ENCODE data around the gene NUBPL. TPM values are rescaled to one million over a fixed set of nuclear protein-coding genes. Genes with fewer than 3 reads are reported as not detected.
"Not testable (repeated sequence)": the region's sequence is repeated elsewhere in the genome, so short reads cannot be mapped to it uniquely, and the experiment has no call there.

NUBPL gene
- total RNA-seq, 4 donors from 2014 or later = 1.9 to 45.2 (median 11.6) TPM

- no peak overlapping the region for H3K4me3 ChIP-seq
These were observed 185.1 kb downstream of the NUBPL start for GRCh38 chr14:31746326-31746725.

GRCh38 chr14:31749275-31749674 is 188.1 kb downstream of the NUBPL start:
- TF ChIP-seq POLR2A (IDR thresholded peaks at IDR 0.05) (no peak), CTCF (IDR thresholded peaks at IDR 0.05) (no peak), POLR2AphosphoS5 (IDR thresholded peaks at IDR 0.05) (no peak), EP300 (IDR thresholded peaks at IDR 0.05; ENCODE audit: low read depth) (no peak)
- H3K27me3 ChIP-seq = no peaks in the 10 kb centered on the region
- no peak overlapping the region for H3K4me3 ChIP-seq
- no peak for DNase-seq
- 95 to 96% methylated on average over 3 of the region's 3 CpGs for WGBS, 2 donors (ENCODE audit: low coverage in 1 of 2)
- in situ Hi-C loops (cut with MboI; ENCODE audit: low pct_ligation_motif_present in 1 of 4, low pct_unique_long_range_greater_than_20kb in 1 of 4, low sequenced_read_pairs in 3 of 4) (no loop called here), intact Hi-C loops (cut with DNase I; ENCODE audit: low total_unique reads) (no loop called here)
- no peak overlapping the region for H3K27ac ChIP-seq
- peaks cover 29 to 33% of the 10 kb centered on the region in 2 donors for H3K9me3 ChIP-seq
- peaks cover 0 to 3% (median 0%) of the 10 kb centered on the region in 4 donors for H3K36me3 ChIP-seq
- H3K4me1 ChIP-seq = peaks cover 0 to 15% (median 2%) of the 10 kb centered on the region in 4 donors

More at GRCh38 chr14:31746326-31746725, 185.1 kb downstream of the NUBPL start:
- intact Hi-C loops (cut with DNase I; ENCODE audit: low total_unique reads) = no loop called here
- Histone ChIP-seq H3K27ac (no peak overlapping the region), H3K27me3 (no peaks in the 10 kb centered on the region), H3K4me1 (peaks cover 0 to 9% (median under 1%) of the 10 kb centered on the region in 4 donors), H3K9me3 (peaks cover 27 to 33% of the 10 kb centered on the region in 2 donors), H3K36me3 (peaks cover 0 to 3% (median 0%) of the 10 kb centered on the region in 4 donors)
- no peak for DNase-seq
- in situ Hi-C loops (cut with MboI; ENCODE audit: low pct_ligation_motif_present in 1 of 4, low pct_unique_long_range_greater_than_20kb in 1 of 4, low sequenced_read_pairs in 3 of 4) = no loop called here
- TF ChIP-seq EP300 (IDR thresholded peaks at IDR 0.05; ENCODE audit: low read depth) = no peak
- TF ChIP-seq POLR2A (IDR thresholded peaks at IDR 0.05) = no peak
- TF ChIP-seq CTCF (IDR thresholded peaks at IDR 0.05) = no peak
- no peak for TF ChIP-seq POLR2AphosphoS5 (IDR thresholded peaks at IDR 0.05)
- 94 to 96% methylated on average over 2 of the region's 2 CpGs for WGBS, 2 donors (ENCODE audit: low coverage in 1 of 2)

- DNase-seq; H3K36me3 ChIP-seq; H3K4me3 ChIP-seq; intact Hi-C loops (cut with DNase I; ENCODE audit: low total_unique reads); H3K27me3 ChIP-seq; in situ Hi-C loops (cut with MboI; ENCODE audit: low pct_ligation_motif_present in 1 of 4, low pct_unique_long_range_greater_than_20kb in 1 of 4, low sequenced_read_pairs in 3 of 4): not testable (repeated sequence)
- Histone ChIP-seq H3K4me1 (peaks cover 0 to 15% (median 2%) of the 10 kb centered on the region in 4 donors), H3K27ac (peak overlapping the region; percentile 43 to 62 (median 48)), H3K9me3 (peaks cover 24 to 26% of the 10 kb centered on the region in 2 donors)
- 57 to 71% methylated on average over 1 of the region's 1 CpG for WGBS, 2 donors (ENCODE audit: low coverage in 1 of 2)
These were observed 189.8 kb downstream of the NUBPL start for GRCh38 chr14:31751047-31751446.

- in situ Hi-C loops (cut with MboI; ENCODE audit: low pct_ligation_motif_present in 1 of 4, low pct_unique_long_range_greater_than_20kb in 1 of 4, low sequenced_read_pairs in 3 of 4) = no loop called here
- Histone ChIP-seq H3K27me3 (no peaks in the 10 kb centered on the region), H3K4me1 (peaks cover 0 to 15% (median 2%) of the 10 kb centered on the region in 4 donors), H3K9me3 (peaks cover 17 to 19% of the 10 kb centered on the region in 2 donors), H3K36me3 (peaks cover 0 to 3% (median 0%) of the 10 kb centered on the region in 4 donors), H3K4me3 (no peak overlapping the region), H3K27ac (no peak overlapping the region)
- no peak for DNase-seq
- no peak for TF ChIP-seq EP300 (IDR thresholded peaks at IDR 0.05; ENCODE audit: low read depth)
- TF ChIP-seq POLR2A (IDR thresholded peaks at IDR 0.05) = no peak
- TF ChIP-seq CTCF (IDR thresholded peaks at IDR 0.05) = no peak
- TF ChIP-seq POLR2AphosphoS5 (IDR thresholded peaks at IDR 0.05) = no peak
- intact Hi-C loops (cut with DNase I; ENCODE audit: low total_unique reads) = no loop called here
- WGBS, 2 donors (ENCODE audit: low coverage in 1 of 2) = 76 to 82% methylated on average over 3 to 4 of the region's 4 CpGs
These were observed 191.9 kb downstream of the NUBPL start for GRCh38 chr14:31752867-31753661.
